Activated CD4-positive, alpha-beta T cell treated with anti-CD3 and anti-CD28 coated beads for 24 hours (primary cell): Measurements from ENCODE around the gene KCNJ15.
"Not testable (repeated sequence)": the region's sequence is repeated elsewhere in the genome, so short reads cannot be mapped to it uniquely, and the experiment has no call there.

Experiments used
- DNase-seq, 2 donors: peaks; one replicate each; pipeline ENCODE4 v3.0.0-alpha.2; 2020; ENCODE audit warnings: low read depth in 2 of 2

Gene KCNJ15

GRCh38 chr21:38244885-38245869 lies 11.6 kb upstream of the KCNJ15 start:
- DNase-seq: peak; percentile 45 to 50

DNA sequence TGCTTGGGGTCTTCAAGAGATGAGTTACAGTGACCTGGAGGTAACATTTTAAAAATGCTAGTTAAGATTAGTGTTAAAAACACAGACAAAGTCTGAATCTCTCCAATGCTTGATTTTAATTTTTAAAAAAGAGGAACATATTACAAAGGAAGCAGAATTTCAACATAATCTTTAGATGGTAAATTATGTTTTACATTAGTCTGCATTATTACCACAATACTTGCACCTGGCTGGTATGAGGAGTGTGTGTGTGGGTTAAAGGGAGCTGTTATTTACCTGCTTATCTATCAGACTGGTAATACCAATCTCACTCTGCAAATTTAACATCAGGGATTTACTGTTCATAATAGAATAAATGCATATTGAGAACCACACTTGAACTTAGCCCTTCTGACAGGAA lies 10.3 kb upstream of the KCNJ15 start:
- no peak for DNase-seq

DNA sequence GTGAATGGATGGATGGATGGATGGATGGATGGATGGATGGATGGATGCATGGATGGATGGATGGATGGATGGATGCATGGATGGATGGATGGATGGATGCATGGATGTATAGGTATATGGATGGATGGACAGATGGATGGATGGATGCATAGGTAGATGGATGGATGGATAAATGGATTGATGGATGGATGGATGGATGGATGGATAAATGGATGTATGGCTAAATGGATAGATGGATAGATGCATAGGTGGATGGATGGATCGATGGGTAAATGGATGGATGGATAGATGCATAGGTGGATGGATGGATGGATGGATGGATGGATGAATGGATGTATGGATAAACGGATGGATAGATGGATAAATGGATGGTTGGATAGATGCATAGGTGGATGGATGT lies 9.7 kb upstream of the KCNJ15 start:
- DNase-seq: not testable (repeated sequence)

DNA sequence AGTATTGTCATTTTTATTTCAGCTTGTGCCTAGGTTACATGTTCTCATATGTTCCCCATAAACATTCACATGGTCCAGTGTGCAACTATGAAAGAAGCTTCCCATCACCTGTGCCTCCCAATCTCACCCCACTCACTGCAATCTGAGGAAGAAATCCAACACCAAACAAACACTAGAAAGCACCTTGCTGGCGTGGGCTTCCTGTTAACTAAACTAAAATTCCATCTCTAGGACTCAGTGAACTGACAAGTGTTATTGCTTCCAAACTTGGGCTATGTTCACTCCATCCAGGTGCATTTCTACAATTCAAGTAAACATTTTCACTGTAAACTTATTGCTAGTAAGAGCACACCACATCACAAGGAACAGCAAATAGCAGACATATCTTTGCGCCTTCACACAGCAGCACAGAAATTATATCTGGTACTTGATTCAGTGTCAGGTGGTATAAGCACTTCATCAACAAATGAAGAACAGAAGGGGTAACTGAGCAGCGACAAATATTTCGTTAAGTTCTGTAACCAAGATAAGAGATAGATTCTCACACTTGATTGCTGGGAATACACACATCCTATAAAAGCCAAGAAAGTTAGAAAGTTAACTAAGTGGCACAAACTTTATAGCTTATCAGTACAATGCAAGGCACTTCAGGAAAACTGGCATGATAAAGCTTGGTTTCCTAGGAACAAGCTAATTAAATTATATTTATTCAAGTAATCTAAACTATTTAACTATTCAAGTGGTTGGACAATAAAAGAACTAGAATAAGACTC lies 8.9 kb upstream of the KCNJ15 start:
- no peak for DNase-seq

DNA sequence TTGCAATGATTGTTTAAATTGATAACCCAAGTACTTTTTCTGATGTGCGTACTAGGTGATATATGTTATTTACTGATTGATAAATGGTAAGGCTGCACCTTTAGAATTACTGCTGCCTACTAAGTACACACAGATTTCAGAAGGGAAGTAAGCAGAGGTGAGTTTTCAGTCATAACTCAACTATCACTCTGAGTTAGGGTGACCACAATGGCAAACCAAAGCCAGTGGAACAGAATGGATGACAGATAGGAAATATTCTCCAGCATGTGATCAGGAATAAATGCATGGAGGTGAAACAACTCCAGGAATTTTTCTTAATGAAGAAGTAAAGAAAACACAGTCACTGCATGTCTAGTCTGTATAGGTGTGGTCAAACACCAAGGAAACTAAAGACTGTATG lies 7.5 kb upstream of the KCNJ15 start:
- DNase-seq: no peak

DNA sequence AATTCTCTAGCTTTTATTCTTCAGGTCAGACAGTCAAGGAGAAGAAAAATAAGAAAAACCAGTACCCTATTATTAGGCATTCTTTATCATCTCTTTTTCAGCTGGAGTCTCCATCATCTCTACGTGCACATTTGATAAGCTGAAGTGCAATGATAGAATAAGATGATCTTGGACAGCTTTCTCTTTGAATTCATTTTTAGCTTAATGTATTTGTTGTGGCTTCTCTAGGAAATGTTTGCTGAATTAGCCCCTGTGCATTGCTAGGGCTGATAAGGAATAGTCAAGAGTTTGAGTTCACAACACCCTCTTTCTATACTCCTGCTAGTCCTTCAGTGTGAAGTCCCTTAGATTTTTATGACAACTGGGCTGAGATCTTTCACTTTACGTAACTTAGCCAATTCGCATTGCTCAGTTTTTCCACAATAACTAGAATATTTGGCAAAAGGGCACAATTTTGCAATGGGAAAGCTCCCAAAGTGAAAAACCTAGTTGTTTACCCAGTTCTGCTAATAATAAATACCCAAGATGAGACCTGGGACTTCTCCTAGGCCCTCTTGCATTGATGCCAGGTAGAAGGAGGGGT lies 7.0 kb upstream of the KCNJ15 start:
- DNase-seq: no peak

- DNase-seq: no peak
Observed at GRCh38 chr21:38250991-38251418, 5.8 kb upstream of the KCNJ15 start.

GRCh38 chr21:38254970-38255369 lies 1.8 kb upstream of the KCNJ15 start:
- no peak for DNase-seq

- no peak for DNase-seq
Observed at GRCh38 chr21:38255571-38256117, 1.1 kb upstream of the KCNJ15 start.

- DNase-seq: no peak
Observed at GRCh38 chr21:38257667-38258066, 876 bp downstream of the KCNJ15 start.

DNA sequence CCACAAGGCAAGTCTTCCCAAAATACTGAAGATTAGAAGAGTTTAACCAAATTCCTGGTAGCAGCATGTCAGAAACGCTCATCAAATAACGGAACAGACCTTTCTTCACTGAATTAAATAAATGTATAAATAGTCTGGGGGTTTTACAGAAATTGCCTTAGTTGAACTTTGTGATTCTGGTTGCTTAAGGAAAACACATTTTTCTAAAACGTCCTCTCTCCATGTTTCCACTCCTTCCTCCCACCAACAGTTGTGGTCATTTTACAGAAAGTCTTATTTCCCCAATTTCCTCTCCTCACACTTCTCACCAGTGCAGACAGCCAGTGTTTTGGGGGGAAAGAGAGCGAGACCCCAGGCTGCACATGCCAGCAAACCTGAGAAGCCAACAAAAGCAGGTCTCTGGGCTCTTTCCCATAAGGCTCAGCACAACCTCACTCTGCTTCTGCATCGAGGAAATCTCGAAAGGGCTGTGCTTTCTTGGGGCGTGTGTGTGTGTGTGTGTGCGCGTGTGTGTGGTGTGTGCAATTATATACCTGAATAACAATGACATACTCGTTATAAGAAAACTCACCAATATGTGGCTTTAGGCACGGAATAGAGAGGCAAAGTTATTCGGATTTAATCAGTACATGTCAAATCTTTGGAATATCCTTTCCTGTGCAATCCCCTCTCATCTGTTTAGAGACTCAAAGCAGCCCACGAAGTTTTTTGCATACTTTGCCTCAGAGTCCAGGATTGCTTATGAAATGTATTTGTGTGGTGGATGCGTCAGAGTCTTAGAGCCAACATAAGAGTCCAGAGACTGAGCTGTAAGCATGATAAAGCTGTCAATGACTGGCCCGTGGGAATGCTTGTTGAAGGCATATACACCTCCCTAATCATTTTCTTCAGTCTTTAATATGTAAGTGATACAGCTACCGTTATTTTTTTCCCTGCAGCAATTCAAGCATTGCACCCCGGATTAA lies 2.0 kb downstream of the KCNJ15 start:
- no peak for DNase-seq

DNA sequence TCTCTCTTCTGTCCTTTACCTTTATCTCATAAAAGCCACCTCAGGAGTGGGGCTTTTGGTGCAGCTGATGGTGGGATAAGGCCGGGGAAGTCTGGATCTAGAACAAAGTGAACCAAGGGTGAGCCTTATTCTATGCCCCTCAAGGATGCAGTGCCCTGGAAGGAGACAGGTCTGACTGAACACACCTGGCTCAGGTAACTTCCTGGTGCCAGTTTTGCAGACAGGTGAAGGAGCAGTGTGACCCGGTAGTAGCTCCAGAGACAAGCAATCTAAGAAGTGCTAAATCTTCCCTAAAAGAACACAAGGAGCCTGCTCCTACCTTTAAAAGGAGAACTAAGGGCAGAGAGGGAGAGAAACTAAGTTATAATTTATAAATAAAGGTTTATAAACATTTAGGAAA lies 2.9 kb downstream of the KCNJ15 start:
- no peak for DNase-seq

DNA sequence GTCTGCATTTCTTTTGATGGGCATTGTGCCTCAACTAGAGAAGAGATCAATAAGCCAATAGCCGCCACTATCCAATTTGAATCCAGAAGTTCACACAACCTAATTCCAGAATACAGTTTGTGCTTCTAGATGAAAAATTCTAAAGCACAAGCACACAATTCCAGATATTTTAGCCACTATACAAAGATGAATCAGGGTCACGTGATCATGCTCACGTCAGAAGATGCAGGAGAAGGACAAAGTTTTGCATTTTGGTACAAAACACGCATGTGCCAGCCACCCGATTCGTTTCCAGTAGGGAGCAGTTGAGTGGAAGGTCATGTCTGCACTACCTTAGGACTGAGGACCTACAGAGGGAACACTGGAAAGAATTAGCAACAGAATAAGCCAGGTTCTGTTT lies 3.6 kb downstream of the KCNJ15 start:
- DNase-seq: no peak

DNA sequence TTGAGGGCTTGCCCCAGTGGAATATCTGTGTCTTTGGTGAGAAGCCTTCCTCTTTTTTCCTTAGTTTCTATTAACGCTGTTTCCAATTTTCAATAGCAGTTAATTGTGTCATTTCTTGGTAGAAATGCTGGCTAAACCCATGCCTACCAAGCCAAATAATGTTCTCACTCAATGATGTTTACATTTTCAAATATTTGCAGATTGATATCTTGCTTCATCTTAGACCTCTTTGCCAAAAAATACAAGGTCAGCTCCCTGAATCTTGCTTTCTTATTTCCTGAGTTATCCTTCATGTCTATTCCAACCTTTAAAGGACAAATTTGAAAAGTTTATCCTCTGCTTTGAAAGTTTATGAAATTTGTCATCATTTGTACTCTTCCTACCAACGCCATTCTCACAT lies 5.1 kb downstream of the KCNJ15 start:
- DNase-seq: no peak

DNA sequence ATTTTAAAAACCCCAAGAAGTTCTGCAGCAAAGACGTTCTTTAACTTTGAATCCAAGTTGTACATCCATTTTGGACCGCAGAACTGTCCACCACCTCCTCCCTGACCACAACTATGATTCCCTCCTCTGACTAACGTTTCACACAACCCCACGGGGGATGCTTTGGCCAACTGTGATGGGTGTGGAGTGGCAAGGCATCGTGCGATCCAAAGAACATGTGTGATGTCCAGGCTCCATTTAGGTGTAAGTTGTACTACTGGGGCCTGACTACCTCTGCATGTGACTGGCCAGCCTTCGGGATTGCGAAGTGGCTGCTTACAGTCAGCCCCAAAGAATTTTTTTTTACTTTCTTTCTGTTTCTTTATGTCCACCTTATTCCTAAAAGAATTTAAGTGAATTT lies 6.7 kb downstream of the KCNJ15 start:
- DNase-seq: no peak

- DNase-seq: no peak
Observed at GRCh38 chr21:38264571-38264970, 7.8 kb downstream of the KCNJ15 start.

- no peak for DNase-seq
Observed at GRCh38 chr21:38265166-38265565, 8.4 kb downstream of the KCNJ15 start.

GRCh38 chr21:38266732-38267131 lies 9.9 kb downstream of the KCNJ15 start:
- DNase-seq: no peak

- no peak for DNase-seq
Observed at GRCh38 chr21:38267136-38267755, 10.5 kb downstream of the KCNJ15 start.
